ENCODE results near the gene COA1.

Gene COA1

GRCh38 chr7:43639858-43640491 lies 89.3 kb downstream of the COA1 start:
- Histone ChIP-seq H3K79me2 (ENCODE audit: control insufficient read depth, low read length) (peaks cover 13% of the 10 kb centered on the region), H3K9me2 (replicated peaks; ENCODE audit: control insufficient read depth, low read length) (no peaks in the 10 kb centered on the region), H3K27me3 (ENCODE audit: control insufficient read depth, low read length) (no peaks in the 10 kb centered on the region), H3K27ac (ENCODE audit: low read depth, low read length) (no peak overlapping the region), H3K4me3 (ENCODE audit: low read length) (no peak overlapping the region), H3F3A (ENCODE audit: control insufficient read depth, insufficient read depth) (peaks cover 15% of the 10 kb centered on the region), H3K4me1 (ENCODE audit: control insufficient read depth, low read length) (peaks cover 30% of the 10 kb centered on the region), H3K9me3 (ENCODE audit: control insufficient read depth, insufficient read depth, low read length) (no peaks in the 10 kb centered on the region), H3K4me2 (ENCODE audit: low read length) (no peak overlapping the region), H3K36me3 (ENCODE audit: control insufficient read depth, low read length) (peaks cover 92% of the 10 kb centered on the region), H4K20me1 (ENCODE audit: control insufficient read depth, insufficient read depth, low read depth, low read length) (no peaks in the 10 kb centered on the region)
- TF ChIP-seq CTCF (IDR thresholded peaks at IDR 0.05; ENCODE audit: low read depth, low read length, poor library complexity, severe bottlenecking) (no peak), EZH2phosphoT487 (IDR thresholded peaks at IDR 0.05; ENCODE audit: borderline replicate concordance, low read length) (no peak)

- Histone ChIP-seq H3K27me3 (ENCODE audit: control insufficient read depth, low read length) (no peaks in the 10 kb centered on the region), H3F3A (ENCODE audit: control insufficient read depth, insufficient read depth) (peaks cover 12% of the 10 kb centered on the region), H3K36me3 (ENCODE audit: control insufficient read depth, low read length) (peaks cover 96% of the 10 kb centered on the region), H3K27ac (ENCODE audit: low read depth, low read length) (peak overlapping the region; percentile 1; the same call in 1 of the 2 replicates), H3K4me1 (ENCODE audit: control insufficient read depth, low read length) (peaks cover 10% of the 10 kb centered on the region), H3K9me2 (replicated peaks; ENCODE audit: control insufficient read depth, low read length) (no peaks in the 10 kb centered on the region), H3K4me3 (ENCODE audit: low read length) (no peak overlapping the region), H3K9me3 (ENCODE audit: control insufficient read depth, insufficient read depth, low read length) (no peaks in the 10 kb centered on the region), H3K79me2 (ENCODE audit: control insufficient read depth, low read length) (peaks cover 19% of the 10 kb centered on the region), H4K20me1 (ENCODE audit: control insufficient read depth, insufficient read depth, low read depth, low read length) (no peaks in the 10 kb centered on the region), H3K4me2 (ENCODE audit: low read length) (no peak overlapping the region)
- TF ChIP-seq EZH2phosphoT487 (IDR thresholded peaks at IDR 0.05; ENCODE audit: borderline replicate concordance, low read length) (no peak), CTCF (IDR thresholded peaks at IDR 0.05; ENCODE audit: low read depth, low read length, poor library complexity, severe bottlenecking) (no peak)
These were observed 92.1 kb downstream of the COA1 start for GRCh38 chr7:43637114-43637806.

- H3K27me3 ChIP-seq (ENCODE audit: control insufficient read depth, low read length): no peaks in the 10 kb centered on the region
- H3K9me3 ChIP-seq (ENCODE audit: control insufficient read depth, insufficient read depth, low read length): no peaks in the 10 kb centered on the region
- H3K4me1 ChIP-seq (ENCODE audit: control insufficient read depth, low read length): peaks cover 14% of the 10 kb centered on the region
- no peak overlapping the region for H3K27ac ChIP-seq (ENCODE audit: low read depth, low read length)
- H3K4me3 ChIP-seq (ENCODE audit: low read length): no peak overlapping the region
- H3F3A ChIP-seq (ENCODE audit: control insufficient read depth, insufficient read depth): peaks cover 12% of the 10 kb centered on the region; the same call in 1 of the 2 replicates
- peaks cover 27% of the 10 kb centered on the region for H3K79me2 ChIP-seq (ENCODE audit: control insufficient read depth, low read length)
- no peaks in the 10 kb centered on the region for H3K9me2 ChIP-seq (replicated peaks; ENCODE audit: control insufficient read depth, low read length)
- no peaks in the 10 kb centered on the region for H4K20me1 ChIP-seq (ENCODE audit: control insufficient read depth, insufficient read depth, low read depth, low read length)
- TF ChIP-seq EZH2phosphoT487 (IDR thresholded peaks at IDR 0.05; ENCODE audit: borderline replicate concordance, low read length) (no peak), CTCF (IDR thresholded peaks at IDR 0.05; ENCODE audit: low read depth, low read length, poor library complexity, severe bottlenecking) (no peak)
- no peak overlapping the region for H3K4me2 ChIP-seq (ENCODE audit: low read length)
- peaks cover 96% of the 10 kb centered on the region for H3K36me3 ChIP-seq (ENCODE audit: control insufficient read depth, low read length)
These were observed 93.2 kb downstream of the COA1 start for GRCh38 chr7:43636093-43636492.
